Stimulated activated CD8-positive, alpha-beta memory T cell treated with anti-CD3 and anti-CD28 coated beads, Interleukin-2, amount 100 ng/mL, for 48 hours (primary cell): ENCODE results near the gene FYN.

ENCODE experiments used
- DNase-seq, 2 donors: peaks; one replicate each; pipeline ENCODE4 v3.0.0-alpha.2; 2020; ENCODE audit warnings: low read depth in 2 of 2

The FYN gene

DNA sequence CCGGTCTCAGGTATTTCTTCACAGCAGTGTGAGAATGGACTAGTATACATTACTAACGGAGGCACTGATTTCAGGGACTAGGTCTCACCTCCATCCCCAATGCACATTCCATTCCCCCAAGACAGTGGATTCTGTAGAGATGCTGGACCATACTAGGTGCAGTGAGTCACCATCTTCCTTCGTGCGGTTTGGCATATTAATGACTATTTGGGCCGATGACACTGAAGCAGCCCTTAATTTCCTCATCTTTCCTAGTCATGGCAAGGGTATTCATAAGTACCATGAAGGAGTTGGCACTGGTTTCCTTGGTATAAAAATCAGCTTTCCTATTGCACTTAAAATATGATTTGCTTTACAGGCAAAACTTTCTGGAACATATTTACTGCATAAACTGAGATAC is 146.2 kb downstream of the FYN start:
- no peak for DNase-seq

- DNase-seq, result no peak
Observed at GRCh38 chr6:111725446-111726112, 147.7 kb downstream of the FYN start.

- DNase-seq, result no peak
Observed at GRCh38 chr6:111724505-111724904, 148.7 kb downstream of the FYN start.

DNA sequence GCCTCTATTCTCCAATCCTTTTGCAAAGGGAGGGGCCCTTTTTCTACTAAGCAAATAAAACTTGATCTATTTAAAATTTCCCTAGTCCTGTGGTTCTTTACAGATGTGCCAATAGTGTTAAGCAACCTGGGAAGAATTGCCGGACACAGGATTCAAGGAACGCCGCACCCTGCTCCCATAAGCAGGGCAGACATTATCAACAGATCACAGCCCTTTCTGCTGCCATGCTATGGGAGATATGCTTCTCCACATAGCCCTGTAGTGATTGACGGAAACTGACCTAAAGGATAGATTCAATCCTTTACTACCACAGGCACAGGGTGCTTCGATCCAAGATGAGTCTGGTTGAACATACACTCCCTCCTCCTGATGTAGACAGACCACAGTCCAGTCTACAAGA is 149.2 kb downstream of the FYN start:
- no peak for DNase-seq

- DNase-seq, result no peak
Observed at GRCh38 chr6:111723412-111723970, 149.8 kb downstream of the FYN start.

DNA sequence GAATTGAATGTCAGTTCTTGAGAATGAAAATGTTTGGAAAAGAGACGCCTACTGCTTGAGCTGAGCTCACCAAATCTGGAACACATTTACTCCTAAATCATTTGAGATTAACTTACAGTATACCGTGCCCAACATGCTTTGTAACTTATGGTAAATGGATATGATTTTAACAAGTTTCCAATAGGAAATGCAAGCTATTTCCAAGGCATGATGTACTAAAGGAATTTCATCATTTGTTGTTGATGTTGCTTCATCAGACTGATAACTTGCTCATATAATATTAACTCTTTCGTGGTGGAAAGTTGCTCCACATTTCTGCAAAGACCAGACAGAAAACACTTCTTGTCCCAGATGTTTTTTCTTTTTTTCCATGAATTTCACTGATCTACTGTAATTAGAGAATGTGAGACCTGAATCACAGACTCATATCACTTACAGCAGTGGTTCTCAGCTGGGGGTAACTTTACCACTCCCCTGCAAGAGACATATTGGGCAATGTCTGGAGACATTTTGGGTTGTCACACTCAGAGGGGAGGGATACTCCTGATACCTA is 151.0 kb downstream of the FYN start:
- no peak for DNase-seq

DNA sequence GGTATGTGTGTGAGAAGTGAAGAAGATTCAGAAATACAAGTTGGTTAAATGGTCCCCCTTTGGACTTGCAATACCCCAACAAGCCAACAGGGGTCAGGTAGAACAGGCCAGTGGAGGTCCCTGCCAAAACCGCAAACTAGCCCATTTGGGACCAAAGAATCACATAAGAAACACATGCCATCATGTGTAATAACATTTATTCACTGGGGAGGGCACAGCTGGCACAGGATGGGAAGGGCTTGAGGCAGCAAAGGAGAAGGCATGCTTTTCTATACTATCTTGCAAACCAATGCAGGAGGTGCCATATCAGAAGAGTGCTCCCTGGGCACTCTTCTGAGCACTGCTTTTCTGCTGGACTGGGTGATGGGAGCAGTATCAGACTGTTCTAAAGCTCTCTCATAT is 151.5 kb downstream of the FYN start:
- peak; percentile 16 to 20 for DNase-seq

DNA sequence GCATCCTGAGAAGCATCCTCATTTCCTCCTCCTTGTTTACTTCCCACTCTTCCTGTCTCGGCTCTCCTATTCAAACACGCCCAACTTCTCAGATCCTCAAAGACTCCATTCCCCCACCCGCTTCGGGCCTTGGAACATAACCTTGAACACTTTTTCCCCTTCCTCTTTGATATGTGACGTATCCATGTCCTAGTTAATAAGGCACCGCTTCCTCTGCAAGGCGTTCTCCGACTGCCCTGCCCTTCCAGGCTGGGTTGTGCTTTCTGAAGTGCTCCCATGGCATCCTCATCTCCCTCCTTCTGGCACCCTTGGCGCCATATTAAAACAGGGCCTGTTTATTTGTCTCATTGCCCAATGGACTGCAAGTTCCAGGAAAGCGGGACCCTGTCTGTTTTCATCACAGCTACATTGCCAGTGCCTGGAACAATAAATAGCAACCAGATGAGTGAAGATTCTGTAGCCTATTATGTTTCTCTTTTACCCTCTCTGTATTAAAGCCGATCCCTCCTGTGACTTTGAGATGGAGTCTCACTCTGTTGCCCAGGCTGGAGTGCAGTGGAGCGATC is 152.2 kb downstream of the FYN start:
- DNase-seq, result no peak

DNA sequence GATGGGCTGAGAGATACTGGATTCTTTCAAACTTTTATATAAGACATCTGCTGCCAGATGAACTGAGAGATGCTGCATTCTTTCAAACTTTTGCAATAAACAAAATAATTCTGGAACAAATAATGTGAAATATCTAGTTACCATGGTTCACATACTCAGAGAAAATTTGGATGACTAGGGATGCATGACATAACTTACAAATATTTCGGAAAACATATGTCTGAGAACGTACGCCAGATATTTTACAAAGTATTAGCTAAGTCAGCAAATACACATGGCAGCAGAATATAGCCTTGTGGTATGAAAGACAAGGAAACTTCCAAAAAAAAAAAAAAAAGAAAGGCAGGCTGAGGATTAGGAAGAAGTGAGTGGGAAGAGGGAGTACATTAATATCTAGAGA is 154.3 kb downstream of the FYN start:
- no peak for DNase-seq

GRCh38 chr6:111718326-111718725 is 154.9 kb downstream of the FYN start:
- DNase-seq, result no peak

DNA sequence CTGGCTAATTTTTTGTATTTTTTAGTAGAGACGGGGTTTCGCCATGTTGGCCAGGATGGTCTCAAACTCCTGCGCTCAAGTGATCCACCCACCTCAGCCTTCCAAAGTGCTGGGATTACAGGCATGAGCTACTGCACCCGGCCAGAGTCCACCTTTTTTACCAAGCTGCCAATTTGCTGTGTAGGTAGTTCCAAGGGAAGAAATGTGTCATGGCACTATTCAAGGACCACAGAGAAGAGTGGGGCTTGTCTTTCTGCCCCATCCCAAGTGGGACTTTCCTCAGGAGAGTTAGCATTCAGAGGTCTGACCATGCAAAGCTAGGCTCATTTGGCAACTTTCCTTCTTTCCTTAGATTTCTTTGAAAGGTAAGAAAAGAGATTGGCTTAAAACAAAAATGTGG is 155.6 kb downstream of the FYN start:
- DNase-seq, result no peak

- no peak for DNase-seq
Observed at GRCh38 chr6:111716325-111716724, 156.9 kb downstream of the FYN start.

DNA sequence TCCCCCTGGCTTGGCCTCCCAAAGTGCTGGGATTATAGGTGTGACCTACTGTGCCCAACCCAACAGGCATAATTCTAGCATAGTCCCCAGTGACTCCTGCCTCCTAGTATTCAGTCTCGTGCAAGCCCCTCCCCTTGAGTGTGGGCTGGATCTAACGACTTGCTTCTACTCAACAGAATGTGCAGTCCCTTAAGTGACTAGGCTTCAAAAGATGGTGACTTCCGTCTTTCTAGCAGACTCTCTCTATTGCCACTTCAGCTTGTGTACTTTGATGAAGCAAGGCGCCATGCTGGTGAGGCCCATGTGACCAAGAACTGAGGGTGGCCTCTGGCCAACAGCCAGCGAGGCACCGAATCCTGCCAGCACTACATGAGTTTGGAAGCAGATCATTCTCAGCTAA is 157.9 kb downstream of the FYN start:
- DNase-seq, result no peak

- no peak for DNase-seq
Observed at GRCh38 chr6:111714416-111715270, 158.6 kb downstream of the FYN start.

- no peak for DNase-seq
Observed at GRCh38 chr6:111713811-111714210, 159.4 kb downstream of the FYN start.

GRCh38 chr6:111713236-111713635 is 160.0 kb downstream of the FYN start:
- DNase-seq, result no peak

DNA sequence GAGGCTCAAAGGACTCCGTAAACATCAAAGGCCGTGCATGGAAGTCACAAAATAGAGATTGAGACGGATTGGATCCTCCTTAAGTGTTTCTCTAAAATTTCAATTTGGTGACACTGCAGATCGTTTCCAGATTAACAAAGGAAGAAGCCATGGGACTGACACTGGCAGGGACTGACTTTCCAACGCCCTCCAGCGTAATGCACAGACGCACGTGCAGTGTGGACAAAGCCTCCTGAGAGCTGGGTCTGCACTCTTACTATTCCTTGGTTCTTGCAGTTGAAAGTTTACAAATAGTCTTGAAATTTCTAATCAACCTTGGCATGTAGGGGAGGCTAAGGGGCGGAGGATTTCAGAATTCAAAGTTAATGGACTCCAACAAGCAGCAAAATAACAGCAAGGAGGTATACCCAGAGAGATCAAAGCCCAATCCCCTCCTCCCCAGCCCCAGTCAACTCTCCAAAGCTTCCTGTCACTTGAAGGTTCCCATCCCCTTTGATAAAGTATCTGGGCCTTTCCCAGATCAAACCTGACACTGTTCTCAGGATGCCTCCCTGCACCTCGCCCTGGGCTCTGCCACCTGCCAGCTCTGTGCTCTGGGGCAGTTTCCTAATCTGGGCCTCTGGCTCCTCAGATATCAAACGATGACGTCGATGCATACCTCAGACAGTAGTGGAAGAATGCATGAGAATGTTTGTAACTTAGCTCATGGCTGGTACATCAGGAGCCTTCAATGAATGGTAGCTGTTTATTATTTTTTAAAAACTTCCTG is 161.1 kb downstream of the FYN start:
- no peak for DNase-seq

GRCh38 chr6:111711476-111711875 is 161.8 kb downstream of the FYN start:
- no peak for DNase-seq

DNA sequence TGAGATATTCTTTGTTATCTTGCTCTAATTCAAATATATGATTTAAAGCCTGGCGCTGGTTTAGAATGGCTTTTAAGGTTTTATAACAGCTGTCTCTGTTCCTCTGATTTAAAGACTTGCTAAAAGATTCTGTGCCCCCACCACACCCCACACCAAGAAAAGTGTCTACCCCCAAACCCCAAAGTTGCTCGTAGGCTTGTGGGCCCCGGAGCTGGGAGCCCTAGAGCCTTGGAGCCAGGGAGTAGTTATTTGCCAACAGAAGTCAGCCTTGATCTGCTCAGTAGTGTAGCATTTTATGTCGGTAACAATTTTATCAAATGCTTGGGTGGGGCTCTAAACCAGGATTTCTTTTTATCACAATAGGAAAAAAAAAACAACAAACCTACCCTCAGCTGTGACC is 162.3 kb downstream of the FYN start:
- DNase-seq, result no peak

DNA sequence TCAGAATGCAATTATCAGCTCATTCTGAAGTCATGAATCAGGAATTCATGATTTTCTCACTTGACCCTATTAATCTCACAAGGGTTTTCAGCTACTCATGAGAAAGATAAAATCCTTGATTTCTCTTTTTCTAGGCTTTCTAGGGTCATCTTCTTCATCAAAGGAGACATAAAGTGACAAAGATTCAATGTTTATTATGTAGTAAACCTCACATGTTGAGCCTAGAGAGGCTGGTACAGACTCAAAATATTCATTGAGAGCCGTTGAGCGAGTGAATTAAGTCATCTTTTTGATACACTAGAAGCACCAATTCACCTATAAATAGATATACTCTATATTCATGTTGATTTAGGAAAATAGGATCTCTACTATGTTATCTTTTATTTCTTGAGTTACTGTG is 162.8 kb downstream of the FYN start:
- no peak for DNase-seq

GRCh38 chr6:111709615-111710398 is 163.4 kb downstream of the FYN start:
- DNase-seq, result peak; percentile 5 to 18
